K562 (cell line): ENCODE results near the gene TRRAP. TPM values are rescaled to one million over a fixed set of nuclear protein-coding genes. Genes with fewer than 3 reads are reported as not detected.

ENCODE experiments used
- ATAC-seq: fragments of 200-7000 bp; cut with Tn5 transposase; 3 replicates; pipeline ENCODE4 v1.9.1; 2020; ENCODE audit warnings: moderate library complexity
- BruUV-seq: library from RNA; stranded (reverse); fragments of 400-500 nt; replicated peaks from 2 replicates; lab custom pipeline; 2021; lab: Mats Ljungman, UMichigan
- CTCF ChIA-PET: fragments of 300-600 bp; formaldehyde crosslinking; extraction: SDS; loops from one replicate; lab custom pipeline; 2021; ENCODE audit warnings: low intra/inter-chr PET ratio; lab: Yijun Ruan, JAX
- POLR2A ChIA-PET: fragments of 300-600, 350-650 bp; sonication (Branson Sonifier 250); formaldehyde crosslinking; extraction: SDS; loops from one replicate; lab custom pipeline; 2021; ENCODE audit warnings: antibody characterized with exemption, inconsistent platforms; lab: Yijun Ruan, JAX
- DNase-seq, 4 experiments: peaks; one replicate each; pipeline versions ENCODE4 v3.0.0 to v3.0.0-alpha.2; 2011 to 2018; ENCODE audit warnings: low spot score in 3 of 4, mixed read lengths in 3 of 4; ENCODE audit errors: extremely low read depth in 1 of 4
- FAIRE-seq: peaks from 2 replicates; lab custom pipeline; 2011; peaks lifted over from hg19 to GRCh38; lab: Jason Lieb, UNC
- H2AFZ ChIP-seq: 2 replicates; pipeline ENCODE4 v1.6.0; 2011; ENCODE audit warnings: low read depth, low read length, control low read depth, inconsistent platforms
- H3K27ac ChIP-seq: fragments of 200-600 bp; 3 replicates; pipeline ENCODE4 v1.8.0; 2011; ENCODE audit warnings: low read depth, mild to moderate bottlenecking, control low read depth, inconsistent platforms, low read length, moderate library complexity, mixed read lengths; ENCODE audit errors: extremely low read depth
- H3K27me3 ChIP-seq, 2 experiments: fragments of 300-600 bp in 1 of 2; 2 replicates in 1 of 2; 3 replicates in 1 of 2; pipeline versions ENCODE4 v1.6.0 to v1.8.0; 2011; ENCODE audit warnings: inconsistent platforms in 2 of 2, low read length in 2 of 2, mild to moderate bottlenecking in 1 of 2, mixed read lengths in 1 of 2, moderate library complexity in 1 of 2; ENCODE audit not compliant: control insufficient read depth in 2 of 2, insufficient read depth in 2 of 2
- H3K36me3 ChIP-seq: fragments of 300-600 bp; 3 replicates; pipeline ENCODE4 v1.8.0; 2011; ENCODE audit warnings: mild to moderate bottlenecking, low read length, inconsistent platforms; ENCODE audit not compliant: control insufficient read depth, insufficient read depth
- H3K4me1 ChIP-seq, 2 experiments: fragments of 200-600 bp in 1 of 2; replicated peaks in 1 of 2; 2 replicates in 1 of 2; 3 replicates in 1 of 2; pipeline versions ENCODE4 v1.5.1 to v1.8.0; 2011; ENCODE audit warnings: inconsistent platforms in 2 of 2, low read length in 2 of 2, mild to moderate bottlenecking in 1 of 2, mixed read lengths in 1 of 2, moderate library complexity in 1 of 2; ENCODE audit not compliant: control insufficient read depth in 2 of 2, insufficient read depth in 2 of 2
- H3K4me2 ChIP-seq: 2 replicates; pipeline ENCODE4 v1.6.1; 2011; ENCODE audit warnings: low read length, control low read depth, inconsistent platforms, mixed read lengths; ENCODE audit not compliant: insufficient read depth
- H3K4me3 ChIP-seq: fragments of 200-600 bp; sonication (generic), shearing (Covaris generic); 2 replicates; pipeline ENCODE4 v1.5.1; 2016; ENCODE audit warnings: control low read depth, inconsistent platforms
- H3K79me2 ChIP-seq: fragments of 200-600 bp; 3 replicates; pipeline ENCODE4 v1.8.0; 2011; ENCODE audit warnings: low read length, inconsistent platforms; ENCODE audit not compliant: control insufficient read depth, insufficient read depth
- H3K9ac ChIP-seq, 2 experiments: 2 replicates each; pipeline versions ENCODE4 v1.6.0 to v1.6.1; 2011; ENCODE audit warnings: low read depth in 2 of 2, low read length in 2 of 2, control low read depth in 1 of 2, inconsistent platforms in 1 of 2, mild to moderate bottlenecking in 1 of 2, mixed read lengths in 1 of 2; ENCODE audit not compliant: insufficient read depth in 1 of 2
- H3K9me1 ChIP-seq: one replicate; pipeline ENCODE4 v1.6.0; 2011; ENCODE audit warnings: inconsistent platforms, mild to moderate bottlenecking, low read length, moderate library complexity; ENCODE audit not compliant: control insufficient read depth, insufficient read depth
- H3K9me3 ChIP-seq: replicated peaks from 2 replicates; pipeline ENCODE4 v1.5.1; 2011; ENCODE audit warnings: low read depth, low read length, inconsistent platforms; ENCODE audit not compliant: control insufficient read depth, insufficient read depth
- H4K20me1 ChIP-seq: replicated peaks from 2 replicates; pipeline ENCODE4 v1.6.1; 2011; ENCODE audit warnings: low read length, inconsistent platforms, mixed read lengths; ENCODE audit not compliant: control insufficient read depth, insufficient read depth
- ADNP ChIP-seq: fragments of 200-800 bp; sonication (Bioruptor generic); IDR thresholded peaks from 2 replicates; pipeline ENCODE4 v1.6.1; 2016; ENCODE audit warnings: missing genetic modification characterization, missing compliant biosample characterization
- CAMTA2 ChIP-seq: fragments of 250-450 bp; sonication (Bioruptor Pico); conservative IDR thresholded peaks from 2 replicates; pipeline ENCODE4 v1.5.1; 2022
- CREBBP ChIP-seq: IDR thresholded peaks from one replicate; pipeline ENCODE4 v1.6.1; 2012; ENCODE audit warnings: low read depth, mild to moderate bottlenecking, control low read depth, inconsistent platforms, low read length
- DIDO1 ChIP-seq: fragments of 450-650 bp; IDR thresholded peaks from 2 replicates; pipeline ENCODE4 v1.6.1; 2016; ENCODE audit warnings: low read depth, missing biosample characterization, missing genetic modification characterization
- MYBL2 ChIP-seq, 2 experiments: fragments of 450-650 bp in 1 of 2; sonication (generic) in 1 of 2; formaldehyde crosslinking in 1 of 2; IDR thresholded peaks; 2 replicates each; pipeline versions ENCODE4 v1.6.1 to v1.8.1; 2017 to 2022; ENCODE audit warnings: borderline replicate concordance in 1 of 2, inconsistent platforms in 1 of 2, low read depth in 1 of 2, mild to moderate bottlenecking in 1 of 2, missing genetic modification reagents in 1 of 2, moderate library complexity in 1 of 2
- RB1 ChIP-seq: fragments of 450-650 bp; IDR thresholded peaks from 2 replicates; pipeline ENCODE4 v1.6.1; 2017; ENCODE audit warnings: low read depth, mild to moderate bottlenecking
- SMAD3 ChIP-seq: fragments of 450-650 bp; formaldehyde crosslinking; conservative IDR thresholded peaks from 2 replicates; pipeline ENCODE4 v1.4.0; 2020; ENCODE audit warnings: mild to moderate bottlenecking
- TAF15 ChIP-seq: fragments of 200-400 bp; formaldehyde crosslinking; IDR thresholded peaks from 2 replicates; pipeline ENCODE4 v1.6.1; 2017; ENCODE audit warnings: mild to moderate bottlenecking, low read depth, low read length, moderate library complexity
- TFAM ChIP-seq: fragments of 250-450 bp; sonication (Bioruptor Pico); conservative IDR thresholded peaks from 2 replicates; pipeline ENCODE4 v1.5.0; 2021; ENCODE audit warnings: mild to moderate bottlenecking, moderate library complexity
- TSC22D4 ChIP-seq: fragments of 450-650 bp; IDR thresholded peaks from 2 replicates; pipeline ENCODE4 v1.6.1; 2016; ENCODE audit warnings: missing genetic modification characterization, missing biosample characterization, control low read depth
- YY1 ChIP-seq, 3 experiments: IDR thresholded peaks; 2 replicates each; pipeline ENCODE4 v1.6.1; 2011; ENCODE audit warnings: low read length in 2 of 3, mild to moderate bottlenecking in 2 of 3, moderate library complexity in 2 of 3, borderline replicate concordance in 1 of 3, control low read depth in 1 of 3, low read depth in 1 of 3; ENCODE audit not compliant: insufficient read depth in 3 of 3, insufficient replicate concordance in 2 of 3, control insufficient read depth in 1 of 3, insufficient read length in 1 of 3; ENCODE audit errors: extremely low read depth in 1 of 3
- ZNF277 ChIP-seq: fragments of 250-450 bp; sonication (Bioruptor Pico); IDR thresholded peaks from 2 replicates; pipeline ENCODE4 v1.8.0; 2022; ENCODE audit warnings: inconsistent platforms, mild to moderate bottlenecking, moderate library complexity, borderline replicate concordance
- ZNF766 ChIP-seq: fragments of 200-800 bp; sonication (Bioruptor generic); conservative IDR thresholded peaks from 2 replicates; pipeline ENCODE4 v1.6.1; 2016; ENCODE audit warnings: missing genetic modification characterization, missing compliant biosample characterization
- ZSCAN32 ChIP-seq: fragments of 450-650 bp; formaldehyde crosslinking; IDR thresholded peaks from 2 replicates; pipeline ENCODE4 v1.4.0; 2020; ENCODE audit warnings: mild to moderate bottlenecking, moderate library complexity
- WGBS: fragments of 100-300 bp; shearing (Covaris generic); methylation state at CpG from one replicate; pipeline ENCODE4 v1.1.6; 2016; ENCODE audit warnings: low coverage, mixed read lengths; ENCODE audit not compliant: insufficient coverage; ENCODE audit errors: missing lambda C conversion rate; 5-methylcytosine and 5-hydroxymethylcytosine counted together
- in situ Hi-C: fragments of 300-500 bp; cut with MboI; formaldehyde crosslinking; loops from 4 replicates; pipeline ENCODE4 v1.15.0; 2018; ENCODE audit warnings: inconsistent platforms, mixed read lengths
- intact Hi-C: fragments of 100-400 bp; cut with micrococcal nuclease; formaldehyde crosslinking; loops from 2 replicates; pipeline ENCODE4 v1.14.2; 2022
- polyA plus RNA-seq, 8 experiments: library from polyadenylated mRNA; depleted of rRNA in 4 of 8; stranded (reverse) in 5 of 8; unstranded in 3 of 8; fragments of >200 nt; fragmentation: Nextera tagmentation in 2 of 8; fragmentation: Illumina TruSeq in 1 of 8; extraction: Ambion mirVana in 2 of 8; extraction: Trizol in 1 of 8; gene quantifications; 2 replicates each; pipeline versions ENCODE4 v1.2.1 to v1.2.3, GENCODE V29; 2011 to 2014; ENCODE audit warnings: inconsistent platforms in 1 of 8, missing spikeins in 1 of 8
- total RNA-seq, 7 experiments: library from RNA; depleted of rRNA in 6 of 7; stranded (reverse); fragments of >200 nt in 6 of 7; fragmentation: Illumina TruSeq in 2 of 7; extraction: Trizol in 2 of 7; gene quantifications; 2 replicates each; pipeline versions ENCODE4 v1.2.1 to v1.2.3, GENCODE V29; 2011 to 2021; ENCODE audit warnings: low replicate concordance in 1 of 7

TRRAP gene
- total and polyA plus RNA-seq, 9 of the 15 experiments (the other 6 are each of a cell fraction or from before 2014, with no cell fraction given), result 1.3 to 47.2 (median 9.7) TPM

GRCh38 chr7:98981701-98982100 is 103.4 kb downstream of the TRRAP start:
- no TSS peak for BruUV-seq
- no peaks in the 10 kb centered on the region for H3K9me3 ChIP-seq
- no peak overlapping the region for H3K4me2 ChIP-seq
- ChIA-PET POLR2A (no interaction called here), CTCF (no interaction called here)
- no peaks in the 10 kb centered on the region for H3K79me2 ChIP-seq
- H3K36me3 ChIP-seq, result peaks cover 99% of the 10 kb centered on the region
- H2AFZ ChIP-seq, result no peak overlapping the region
- WGBS, result 98% methylated on average over 22 of the region's 23 CpGs
- no peak for DNase-seq
- H3K4me3 ChIP-seq, result no peak overlapping the region
- H3K4me1 ChIP-seq, result no peaks in the 10 kb centered on the region
- no peaks in the 10 kb centered on the region for H3K27me3 ChIP-seq
- no peaks in the 10 kb centered on the region for H3K9me1 ChIP-seq
- in situ Hi-C loops (no loop called here), intact Hi-C loops (no loop called here)
- H4K20me1 ChIP-seq, result no peaks in the 10 kb centered on the region
- H3K9ac ChIP-seq, result peak overlapping the region in 1 of 2 experiments; percentile 31; a peak in 1 of 4 replicates
- ATAC-seq, result no peak
- no peak for TF ChIP-seq CAMTA2
- TF ChIP-seq RB1, result no peak
- no peak for TF ChIP-seq ADNP
- H3K27ac ChIP-seq, result no peak overlapping the region
- FAIRE-seq, result no peak

- intact Hi-C loops, result no loop called here
- FAIRE-seq (no peak), ATAC-seq (no peak), DNase-seq (no peak)
- H2AFZ ChIP-seq, result no peak overlapping the region
- H4K20me1 ChIP-seq, result no peaks in the 10 kb centered on the region
- H3K9me1 ChIP-seq, result no peaks in the 10 kb centered on the region
- no peaks in the 10 kb centered on the region for H3K9me3 ChIP-seq
- H3K79me2 ChIP-seq, result no peaks in the 10 kb centered on the region
- in situ Hi-C loops, result no loop called here
- H3K27ac ChIP-seq, result no peak overlapping the region
- H3K4me3 ChIP-seq, result no peak overlapping the region
- ChIA-PET POLR2A (no interaction called here), CTCF (no interaction called here)
- 0 out of 4 replicates have a peak overlapping the region, but pooled peaks of 1 of the 2 experiments have one; percentile 10 for H3K9ac ChIP-seq
- 86% methylated on average over 8 of the region's 8 CpGs for WGBS
- H3K4me2 ChIP-seq, result no peak overlapping the region
- BruUV-seq, result no TSS peak
- no peaks in the 10 kb centered on the region for H3K27me3 ChIP-seq
- peaks cover 100% of the 10 kb centered on the region for H3K36me3 ChIP-seq
- no peaks in the 10 kb centered on the region for H3K4me1 ChIP-seq
- TF ChIP-seq ZNF766 (CRISPR knock-in tag), result no peak
- TF ChIP-seq DIDO1 (tag), result no peak
- TF ChIP-seq TSC22D4 (tag), result no peak
- no peak for TF ChIP-seq YY1 (IDR thresholded peaks at IDR 0.05; ENCODE audit: borderline replicate concordance in 1 of 3, control insufficient read depth in 1 of 3, extremely low read depth in 1 of 3, insufficient read depth in 3 of 3, insufficient read length in 1 of 3, insufficient replicate concordance in 2 of 3, low read depth in 1 of 3, low read length in 2 of 3)
- no peak for TF ChIP-seq SMAD3
- no peak for TF ChIP-seq MYBL2 (IDR thresholded peaks at IDR 0.05; ENCODE audit: low read depth)
- no peak for TF ChIP-seq MYBL2 (CRISPR knock-in tag; IDR thresholded peaks at IDR 0.05; ENCODE audit: borderline replicate concordance)
- TF ChIP-seq ZSCAN32 (CRISPR knock-in tag), result no peak
- TF ChIP-seq TFAM (CRISPR knock-in tag), result no peak
- TF ChIP-seq CREBBP, result no peak
- TF ChIP-seq ZNF277 (CRISPR knock-in tag), result no peak
- TF ChIP-seq TAF15, result no peak
These were observed 104.4 kb downstream of the TRRAP start for GRCh38 chr7:98982686-98983085.
